GM13976 (cell line): Measurements from ENCODE around the gene RNF19B.

Experiments used
- DNase-seq: peaks from one replicate; pipeline ENCODE4 v3.0.0; 2012; ENCODE audit warnings: low spot score
- in situ Hi-C: fragments of 300-500 bp; cut with MboI; formaldehyde crosslinking; loops from one replicate; pipeline ENCODE4 v1.12.0; 2022; ENCODE audit warnings: low sequenced_read_pairs, mixed read lengths, inconsistent platforms; ENCODE audit not compliant: unreplicated experiment
- TF ChIP-seq, protein P1 (sequence below): IDR thresholded peaks from 2 replicates; pipeline ENCODE4 v1.5.1; 2012; ENCODE audit warnings: borderline replicate concordance, mild to moderate bottlenecking; ENCODE audit not compliant: insufficient read depth; ENCODE audit errors: extremely low read depth, missing control alignments, control extremely low read depth

Gene RNF19B

DNA sequence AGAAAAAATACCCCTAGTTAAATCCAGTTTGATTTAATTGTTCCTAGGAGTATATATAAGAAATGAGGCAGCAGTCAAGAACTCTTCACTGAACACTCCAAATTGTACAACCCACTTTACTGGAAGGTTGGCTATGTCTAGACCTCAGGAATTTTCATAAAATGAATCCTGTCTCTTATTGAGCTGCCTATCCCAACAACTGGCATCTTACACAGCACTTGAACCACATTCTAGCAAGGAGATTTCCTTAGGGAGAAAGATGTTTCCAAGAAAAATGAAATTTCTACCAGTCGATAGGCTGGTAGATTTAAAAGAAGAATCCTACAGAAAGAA, 16.3 kb downstream of the RNF19B start:
- in situ Hi-C loops = no loop called here
- no peak for DNase-seq
- TF ChIP-seq, protein P1, sequence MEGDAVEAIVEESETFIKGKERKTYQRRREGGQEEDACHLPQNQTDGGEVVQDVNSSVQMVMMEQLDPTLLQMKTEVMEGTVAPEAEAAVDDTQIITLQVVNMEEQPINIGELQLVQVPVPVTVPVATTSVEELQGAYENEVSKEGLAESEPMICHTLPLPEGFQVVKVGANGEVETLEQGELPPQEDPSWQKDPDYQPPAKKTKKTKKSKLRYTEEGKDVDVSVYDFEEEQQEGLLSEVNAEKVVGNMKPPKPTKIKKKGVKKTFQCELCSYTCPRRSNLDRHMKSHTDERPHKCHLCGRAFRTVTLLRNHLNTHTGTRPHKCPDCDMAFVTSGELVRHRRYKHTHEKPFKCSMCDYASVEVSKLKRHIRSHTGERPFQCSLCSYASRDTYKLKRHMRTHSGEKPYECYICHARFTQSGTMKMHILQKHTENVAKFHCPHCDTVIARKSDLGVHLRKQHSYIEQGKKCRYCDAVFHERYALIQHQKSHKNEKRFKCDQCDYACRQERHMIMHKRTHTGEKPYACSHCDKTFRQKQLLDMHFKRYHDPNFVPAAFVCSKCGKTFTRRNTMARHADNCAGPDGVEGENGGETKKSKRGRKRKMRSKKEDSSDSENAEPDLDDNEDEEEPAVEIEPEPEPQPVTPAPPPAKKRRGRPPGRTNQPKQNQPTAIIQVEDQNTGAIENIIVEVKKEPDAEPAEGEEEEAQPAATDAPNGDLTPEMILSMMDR = no peak

DNA sequence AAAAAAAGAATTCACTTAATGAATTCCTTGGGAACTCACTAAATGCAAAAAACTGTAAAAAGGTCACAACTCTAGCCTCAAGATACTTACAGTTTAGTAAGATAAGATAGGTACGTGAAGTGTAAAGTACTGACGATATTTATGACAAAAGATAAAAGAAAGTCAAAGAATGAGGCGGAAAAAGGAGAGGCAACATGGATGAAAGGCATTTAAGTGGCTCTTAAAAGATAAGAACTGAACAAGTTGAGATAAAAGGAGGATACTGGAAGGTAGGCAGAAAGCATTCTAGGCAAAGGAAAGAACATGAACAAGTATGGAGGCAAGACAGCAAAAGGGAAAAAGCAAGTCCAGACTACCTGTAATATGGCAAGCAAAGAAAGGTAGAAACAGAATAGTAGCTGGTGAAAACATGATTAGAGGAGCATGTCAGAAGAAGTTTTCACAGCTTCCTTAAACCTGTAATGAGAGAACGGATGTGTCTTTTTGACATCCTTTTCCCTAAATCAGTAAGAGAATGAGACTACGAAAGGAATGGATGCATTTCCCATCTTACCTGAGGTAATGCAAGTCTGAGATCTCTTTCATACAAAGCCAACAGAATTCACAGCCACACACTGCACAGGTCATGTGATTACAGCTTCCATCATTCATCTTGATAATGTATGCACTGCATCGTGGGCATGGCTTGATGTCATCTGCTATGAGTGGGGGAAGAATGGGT, 16.8 kb downstream of the RNF19B start:
- no peak for DNase-seq
- in situ Hi-C loops = no loop called here
- TF ChIP-seq, protein P1 = no peak

DNA sequence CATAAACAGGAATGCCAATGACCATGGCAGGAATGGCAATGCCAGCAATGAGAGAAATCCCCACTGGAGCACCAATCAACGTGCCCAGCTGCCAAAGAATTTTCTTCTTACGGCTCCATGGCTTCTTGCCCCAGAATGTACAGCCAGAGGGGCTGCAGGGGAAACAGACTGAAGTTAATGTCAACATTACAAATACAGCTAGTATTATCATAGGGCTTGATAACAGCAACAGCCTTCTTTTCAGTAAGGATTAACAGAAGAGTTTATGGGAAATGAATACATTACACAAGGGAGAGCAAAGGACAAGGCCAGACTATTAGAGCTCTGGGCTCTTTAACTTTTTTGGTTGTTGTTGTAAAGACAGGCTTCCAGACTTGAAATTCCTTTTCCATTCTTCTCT, 18.2 kb downstream of the RNF19B start:
- DNase-seq = no peak
- in situ Hi-C loops = no loop called here
- TF ChIP-seq, protein P1 = no peak

DNA sequence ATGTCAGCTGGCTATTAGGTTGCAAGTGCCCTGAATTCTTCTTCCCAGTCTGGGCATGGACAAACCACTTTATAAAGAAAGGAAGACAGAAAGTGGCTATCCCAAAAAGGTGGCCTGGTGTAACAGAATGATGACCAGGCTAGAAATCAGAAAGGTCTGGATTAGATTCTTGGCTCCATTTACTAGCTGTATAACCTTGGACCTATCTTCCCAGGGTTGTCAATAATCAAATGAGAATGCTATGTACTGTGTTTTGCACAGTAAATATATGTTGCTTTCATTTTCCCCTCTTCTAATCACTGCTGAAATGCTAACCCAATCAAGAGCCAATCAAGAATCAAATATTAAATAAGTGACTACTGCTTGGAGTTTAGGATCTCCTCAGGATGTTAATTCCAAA, 20.4 kb downstream of the RNF19B start:
- in situ Hi-C loops = no loop called here
- TF ChIP-seq, protein P1 = no peak
- DNase-seq = no peak

DNA sequence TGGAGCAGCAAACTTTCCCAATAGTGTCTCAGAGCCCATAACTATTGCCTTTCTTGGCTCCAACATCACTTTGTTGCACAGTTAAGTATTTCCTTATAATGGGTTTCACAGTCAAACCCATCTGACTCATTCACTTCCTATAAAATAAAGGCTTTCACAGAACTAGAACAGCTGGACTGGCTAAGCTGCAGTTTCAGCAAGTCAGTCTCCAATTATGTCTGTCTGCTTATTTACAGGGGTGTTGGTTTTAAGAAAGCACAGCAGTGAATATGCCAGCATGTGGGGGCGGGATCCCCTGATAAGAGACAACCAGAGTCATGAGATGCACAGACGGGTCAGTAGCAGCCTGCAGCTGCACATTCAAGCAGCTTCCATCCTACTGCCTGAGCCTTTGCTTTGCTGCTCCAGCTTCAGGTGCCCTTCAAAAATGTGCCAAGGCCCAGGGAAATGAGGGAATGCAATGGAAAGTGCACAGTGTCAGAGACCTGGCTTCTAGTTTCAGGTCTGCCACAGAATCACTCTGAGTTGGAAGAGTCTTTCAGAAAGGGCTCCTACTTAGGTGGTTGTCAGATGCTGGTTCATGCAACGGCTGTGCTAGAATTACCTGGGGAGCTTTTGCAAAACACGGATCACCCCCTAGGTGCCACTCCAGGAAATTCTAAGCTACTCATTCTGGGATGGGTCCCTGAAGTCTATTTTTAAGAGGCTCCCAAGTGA, 24.8 kb downstream of the RNF19B start:
- in situ Hi-C loops = loop anchor here (10.0 kb wide), 2 partner anchors 65 to 135 kb away; no protein-coding TSS in a partner anchor
- no peak for DNase-seq
- TF ChIP-seq, protein P1 = no peak

DNA sequence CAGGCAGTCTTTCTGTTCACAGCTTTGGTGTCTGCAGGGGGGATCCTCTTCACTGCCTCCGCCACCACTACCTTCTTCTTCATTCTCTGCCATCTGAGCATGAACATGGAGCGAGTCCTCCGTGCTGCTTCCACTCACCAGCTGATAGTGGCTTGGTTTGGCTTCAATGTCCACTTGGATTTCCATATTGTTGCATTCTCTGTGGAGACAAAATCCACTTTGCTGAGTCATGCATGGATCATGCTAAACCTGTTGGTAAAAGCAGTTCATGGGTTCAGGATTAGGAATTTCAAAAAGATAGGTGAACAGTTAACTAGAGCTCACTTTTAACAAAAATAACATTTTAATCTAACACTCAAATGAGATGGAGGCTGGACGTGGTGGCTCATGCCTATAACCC, 27.5 kb downstream of the RNF19B start:
- in situ Hi-C loops = loop anchor here (10.0 kb wide), 2 partner anchors 68 to 138 kb away; no protein-coding TSS in a partner anchor
- DNase-seq = no peak

More for the DNA sequence above, 27.5 kb downstream of the RNF19B start:
- TF ChIP-seq, protein P1 = no peak
